ENCODE measurements around the gene NCS1. TPM values are rescaled to one million over a fixed set of nuclear protein-coding genes. Genes with fewer than 3 reads are reported as not detected.
"Not testable (repeated sequence)": the region's sequence is repeated elsewhere in the genome, so short reads cannot be mapped to it uniquely, and the experiment has no call there.

The NCS1 gene
- total RNA-seq, 2 donors from 2014 or later: 19.1 to 28.5 TPM

- Histone ChIP-seq H3K9me3 (no peaks in the 10 kb centered on the region), H3K36me3 (no peaks in the 10 kb centered on the region), H3K27me3 (replicated peaks; ENCODE audit: insufficient read depth) (no peaks in the 10 kb centered on the region), H3K4me1 (replicated peaks) (no peaks in the 10 kb centered on the region), H3K27ac (no peak overlapping the region), H3K4me3 (no peak overlapping the region)
- DNase-seq (ENCODE audit: low spot score): no peak
- TF ChIP-seq POLR2AphosphoS5 (IDR thresholded peaks at IDR 0.05): no peak
- TF ChIP-seq, protein P1, sequence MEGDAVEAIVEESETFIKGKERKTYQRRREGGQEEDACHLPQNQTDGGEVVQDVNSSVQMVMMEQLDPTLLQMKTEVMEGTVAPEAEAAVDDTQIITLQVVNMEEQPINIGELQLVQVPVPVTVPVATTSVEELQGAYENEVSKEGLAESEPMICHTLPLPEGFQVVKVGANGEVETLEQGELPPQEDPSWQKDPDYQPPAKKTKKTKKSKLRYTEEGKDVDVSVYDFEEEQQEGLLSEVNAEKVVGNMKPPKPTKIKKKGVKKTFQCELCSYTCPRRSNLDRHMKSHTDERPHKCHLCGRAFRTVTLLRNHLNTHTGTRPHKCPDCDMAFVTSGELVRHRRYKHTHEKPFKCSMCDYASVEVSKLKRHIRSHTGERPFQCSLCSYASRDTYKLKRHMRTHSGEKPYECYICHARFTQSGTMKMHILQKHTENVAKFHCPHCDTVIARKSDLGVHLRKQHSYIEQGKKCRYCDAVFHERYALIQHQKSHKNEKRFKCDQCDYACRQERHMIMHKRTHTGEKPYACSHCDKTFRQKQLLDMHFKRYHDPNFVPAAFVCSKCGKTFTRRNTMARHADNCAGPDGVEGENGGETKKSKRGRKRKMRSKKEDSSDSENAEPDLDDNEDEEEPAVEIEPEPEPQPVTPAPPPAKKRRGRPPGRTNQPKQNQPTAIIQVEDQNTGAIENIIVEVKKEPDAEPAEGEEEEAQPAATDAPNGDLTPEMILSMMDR (IDR thresholded peaks at IDR 0.05): no peak
- no peak for TF ChIP-seq POLR2A (IDR thresholded peaks at IDR 0.05)
- WGBS: 66% methylated on average over 23 of the region's 23 CpGs
- intact Hi-C loops (cut with DNase I): no loop called here
Observed at GRCh38 chr9:130254747-130255630, 82.8 kb downstream of the NCS1 start.

GRCh38 chr9:130255631-130256134, 83.5 kb downstream of the NCS1 start:
- DNase-seq (ENCODE audit: low spot score): no peak
- no peaks in the 10 kb centered on the region for H3K9me3 ChIP-seq
- intact Hi-C loops (cut with DNase I): no loop called here
- H3K36me3 ChIP-seq: no peaks in the 10 kb centered on the region
- no peak for TF ChIP-seq POLR2A (IDR thresholded peaks at IDR 0.05)
- no peak for TF ChIP-seq POLR2AphosphoS5 (IDR thresholded peaks at IDR 0.05)
- TF ChIP-seq, protein P1 (IDR thresholded peaks at IDR 0.05): no peak
- H3K4me1 ChIP-seq (replicated peaks): peaks cover under 1% of the 10 kb centered on the region
- no peaks in the 10 kb centered on the region for H3K27me3 ChIP-seq (replicated peaks; ENCODE audit: insufficient read depth)
- H3K27ac ChIP-seq: no peak overlapping the region
- H3K4me3 ChIP-seq: no peak overlapping the region
- 65% methylated on average over 5 of the region's 5 CpGs for WGBS

DNA sequence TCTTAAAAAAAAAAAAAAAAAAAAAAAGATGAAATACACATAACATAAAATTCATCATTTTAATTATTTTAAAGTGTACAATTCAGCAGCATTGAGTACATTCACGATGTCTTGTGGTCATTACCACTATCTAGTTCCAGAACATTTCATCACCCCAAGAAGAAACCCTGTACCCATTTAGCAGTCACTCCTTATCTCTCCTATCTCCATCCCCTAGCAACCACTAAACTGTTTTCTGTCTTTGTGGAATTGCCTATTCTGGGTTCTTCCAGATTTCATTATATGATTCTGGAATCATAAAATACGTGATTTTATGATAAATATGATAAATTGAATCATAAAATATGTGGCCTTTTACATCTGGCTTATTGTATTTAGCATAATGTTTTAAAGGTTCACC, 84.4 kb downstream of the NCS1 start:
- intact Hi-C loops (cut with DNase I): no loop called here
- 64% methylated on average over 2 of the region's 2 CpGs for WGBS
- Histone ChIP-seq H3K27me3 (replicated peaks; ENCODE audit: insufficient read depth) (no peaks in the 10 kb centered on the region), H3K4me3 (no peak overlapping the region), H3K9me3 (no peaks in the 10 kb centered on the region), H3K4me1 (replicated peaks) (peaks cover 6% of the 10 kb centered on the region), H3K27ac (no peak overlapping the region), H3K36me3 (no peaks in the 10 kb centered on the region)
- DNase-seq (ENCODE audit: low spot score): no peak
- TF ChIP-seq POLR2AphosphoS5 (IDR thresholded peaks at IDR 0.05) (no peak), POLR2A (IDR thresholded peaks at IDR 0.05) (no peak)
- TF ChIP-seq, protein P1 (IDR thresholded peaks at IDR 0.05): no peak

GRCh38 chr9:130258137-130258536, 85.9 kb downstream of the NCS1 start:
- H3K9me3 ChIP-seq; H3K4me1 ChIP-seq (replicated peaks); H3K36me3 ChIP-seq; DNase-seq (ENCODE audit: low spot score); H3K4me3 ChIP-seq; H3K27ac ChIP-seq; H3K27me3 ChIP-seq (replicated peaks; ENCODE audit: insufficient read depth); intact Hi-C loops (cut with DNase I): not testable (repeated sequence)
- WGBS: 98% methylated on average over 7 of the region's 7 CpGs

DNA sequence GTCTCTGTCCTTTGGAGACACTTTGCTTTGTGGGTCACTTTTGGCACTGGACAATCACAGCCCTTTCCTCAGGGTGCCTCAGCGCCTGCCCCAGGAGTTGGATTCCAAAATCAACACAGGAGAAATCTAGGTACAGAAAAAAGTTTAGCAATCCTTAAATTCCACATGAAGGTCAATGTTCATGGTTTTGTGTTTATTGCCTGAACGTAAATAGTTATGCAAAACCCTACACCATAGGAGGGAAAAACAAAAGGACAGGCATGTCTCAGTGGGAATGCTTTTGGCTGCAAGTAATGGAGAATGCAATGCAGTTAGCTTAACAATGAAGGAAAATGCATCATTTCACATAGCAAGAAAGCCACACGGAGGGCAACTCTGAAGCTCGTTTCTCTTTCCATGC, 86.8 kb downstream of the NCS1 start:
- no peak for TF ChIP-seq POLR2A (IDR thresholded peaks at IDR 0.05)
- TF ChIP-seq, protein P1 (IDR thresholded peaks at IDR 0.05): no peak
- TF ChIP-seq POLR2AphosphoS5 (IDR thresholded peaks at IDR 0.05): no peak
- WGBS: 91% methylated on average over 4 of the region's 4 CpGs
- Histone ChIP-seq H3K9me3 (no peaks in the 10 kb centered on the region), H3K4me3 (no peak overlapping the region), H3K4me1 (replicated peaks) (peaks cover 6% of the 10 kb centered on the region), H3K27me3 (replicated peaks; ENCODE audit: insufficient read depth) (no peaks in the 10 kb centered on the region), H3K27ac (no peak overlapping the region), H3K36me3 (no peaks in the 10 kb centered on the region)
- DNase-seq (ENCODE audit: low spot score): no peak
- intact Hi-C loops (cut with DNase I): no loop called here

Measured in prostate gland (tissue), 2 donors.